MCF 10A (cell line): ENCODE results near the gene KPNA5. TPM values are rescaled to one million over a fixed set of nuclear protein-coding genes. Genes with fewer than 3 reads are reported as not detected.
"Not testable (repeated sequence)": the region's sequence is repeated elsewhere in the genome, so short reads cannot be mapped to it uniquely, and the experiment has no call there.

ENCODE experiments used
- BruUV-seq: library from RNA; stranded (reverse); fragments of 400-500 nt; replicated peaks from 2 replicates; lab custom pipeline; 2021; lab: Mats Ljungman, UMichigan
- CTCF ChIA-PET: fragments of 300-600 bp; sonication (Branson Sonifier 250); formaldehyde crosslinking; extraction: SDS; loops from one replicate; lab custom pipeline; 2021; ENCODE audit warnings: antibody characterized with exemption, inconsistent platforms; lab: Yijun Ruan, JAX
- POLR2A ChIA-PET: fragments of 300-600, 350-650 bp; sonication (Branson Sonifier 250); formaldehyde crosslinking; extraction: SDS; loops from one replicate; lab custom pipeline; 2020; ENCODE audit warnings: antibody characterized with exemption, inconsistent platforms; lab: Yijun Ruan, JAX
- DNase-seq: peaks from one replicate; pipeline ENCODE4 v3.0.0-alpha.2; 2018; ENCODE audit not compliant: unreplicated experiment
- H3K27ac Mint-ChIP-seq: one replicate; pipeline ENCODE4 v1.8.0; 2022; ENCODE audit warnings: mild to moderate bottlenecking, low read depth, mixed read lengths; ENCODE audit not compliant: unreplicated experiment
- H3K27me3 Mint-ChIP-seq: one replicate; pipeline ENCODE4 v1.8.0; 2022; ENCODE audit warnings: mixed read lengths; ENCODE audit not compliant: insufficient read depth, unreplicated experiment
- H3K36me3 Mint-ChIP-seq: one replicate; pipeline ENCODE4 v1.8.0; 2022; ENCODE audit warnings: mild to moderate bottlenecking, moderate library complexity, mixed read lengths; ENCODE audit not compliant: insufficient read depth, unreplicated experiment
- H3K4me1 Mint-ChIP-seq: one replicate; pipeline ENCODE4 v1.8.0; 2022; ENCODE audit warnings: mixed read lengths; ENCODE audit not compliant: insufficient read depth, unreplicated experiment
- H3K4me3 Mint-ChIP-seq: one replicate; pipeline ENCODE4 v1.8.0; 2022; ENCODE audit warnings: mild to moderate bottlenecking, moderate library complexity, mixed read lengths; ENCODE audit not compliant: unreplicated experiment
- H3K9me3 Mint-ChIP-seq: one replicate; pipeline ENCODE4 v1.8.0; 2022; ENCODE audit warnings: mixed read lengths; ENCODE audit not compliant: unreplicated experiment
- intact Hi-C: fragments of 100-400 bp; cut with micrococcal nuclease; formaldehyde crosslinking; loops from 2 replicates; pipeline ENCODE4 v1.14.1; 2022
- total RNA-seq: library from RNA; stranded (reverse); gene quantifications from 2 replicates; pipeline ENCODE4 v1.2.3, GENCODE V29; 2022
- TF ChIP-seq, protein P1 (sequence below): fragments of 200-600 bp; IDR thresholded peaks from one replicate; pipeline ENCODE4 v1.8.0; 2022; ENCODE audit warnings: antibody characterized with exemption, mild to moderate bottlenecking; ENCODE audit not compliant: unreplicated experiment

The KPNA5 gene
- total RNA-seq, 1 experiment from 2014 or later: 6.0 TPM

DNA sequence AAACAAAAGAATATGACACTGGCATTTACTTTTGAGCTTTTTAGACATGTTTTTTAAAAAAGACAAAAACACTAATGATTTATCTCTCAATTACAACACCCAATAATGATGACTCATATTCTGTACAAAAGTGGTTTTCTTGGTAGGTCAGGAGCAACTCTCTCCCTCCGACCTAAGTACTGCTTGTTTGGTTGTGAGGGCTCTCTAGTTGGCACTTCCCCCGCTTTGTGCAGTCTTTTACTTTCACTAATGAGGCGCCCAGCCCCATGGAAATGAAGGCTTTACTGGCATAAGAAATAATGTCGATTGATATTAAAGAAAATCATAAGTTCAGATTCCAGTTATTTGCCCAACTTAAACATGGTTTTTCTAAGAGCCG lies 1.3 kb downstream of the KPNA5 start:
- CTCF ChIA-PET: interaction anchor here (0.6 to 1.1 kb wide), 2 partner anchors 10 to 1080 kb away, joined by 3 to 4 read pairs; no protein-coding TSS in a partner anchor
- TF ChIP-seq, protein P1, sequence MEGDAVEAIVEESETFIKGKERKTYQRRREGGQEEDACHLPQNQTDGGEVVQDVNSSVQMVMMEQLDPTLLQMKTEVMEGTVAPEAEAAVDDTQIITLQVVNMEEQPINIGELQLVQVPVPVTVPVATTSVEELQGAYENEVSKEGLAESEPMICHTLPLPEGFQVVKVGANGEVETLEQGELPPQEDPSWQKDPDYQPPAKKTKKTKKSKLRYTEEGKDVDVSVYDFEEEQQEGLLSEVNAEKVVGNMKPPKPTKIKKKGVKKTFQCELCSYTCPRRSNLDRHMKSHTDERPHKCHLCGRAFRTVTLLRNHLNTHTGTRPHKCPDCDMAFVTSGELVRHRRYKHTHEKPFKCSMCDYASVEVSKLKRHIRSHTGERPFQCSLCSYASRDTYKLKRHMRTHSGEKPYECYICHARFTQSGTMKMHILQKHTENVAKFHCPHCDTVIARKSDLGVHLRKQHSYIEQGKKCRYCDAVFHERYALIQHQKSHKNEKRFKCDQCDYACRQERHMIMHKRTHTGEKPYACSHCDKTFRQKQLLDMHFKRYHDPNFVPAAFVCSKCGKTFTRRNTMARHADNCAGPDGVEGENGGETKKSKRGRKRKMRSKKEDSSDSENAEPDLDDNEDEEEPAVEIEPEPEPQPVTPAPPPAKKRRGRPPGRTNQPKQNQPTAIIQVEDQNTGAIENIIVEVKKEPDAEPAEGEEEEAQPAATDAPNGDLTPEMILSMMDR: no peak
- Mint-ChIP-seq H3K4me1 (peaks cover 11% of the 10 kb centered on the region), H3K9me3 (no peaks in the 10 kb centered on the region), H3K27ac (no peak overlapping the region), H3K4me3 (peak overlapping the region; percentile 96), H3K36me3 (peaks cover 10% of the 10 kb centered on the region), H3K27me3 (no peaks in the 10 kb centered on the region)
- POLR2A ChIA-PET: interaction anchor here (1.4 to 3.1 kb wide), 2 partner anchors 14 to 22 kb away, joined by 3 to 68 read pairs; partner anchors contain the start of gene ZUP1
- intact Hi-C loops: no loop called here
- BruUV-seq: no TSS peak
- peak; percentile 60 for DNase-seq

GRCh38 chr6:116685437-116685993 lies 4.5 kb downstream of the KPNA5 start:
- Mint-ChIP-seq H3K27ac (no peak overlapping the region), H3K4me1 (peaks cover 17% of the 10 kb centered on the region), H3K27me3 (no peaks in the 10 kb centered on the region)

DNA sequence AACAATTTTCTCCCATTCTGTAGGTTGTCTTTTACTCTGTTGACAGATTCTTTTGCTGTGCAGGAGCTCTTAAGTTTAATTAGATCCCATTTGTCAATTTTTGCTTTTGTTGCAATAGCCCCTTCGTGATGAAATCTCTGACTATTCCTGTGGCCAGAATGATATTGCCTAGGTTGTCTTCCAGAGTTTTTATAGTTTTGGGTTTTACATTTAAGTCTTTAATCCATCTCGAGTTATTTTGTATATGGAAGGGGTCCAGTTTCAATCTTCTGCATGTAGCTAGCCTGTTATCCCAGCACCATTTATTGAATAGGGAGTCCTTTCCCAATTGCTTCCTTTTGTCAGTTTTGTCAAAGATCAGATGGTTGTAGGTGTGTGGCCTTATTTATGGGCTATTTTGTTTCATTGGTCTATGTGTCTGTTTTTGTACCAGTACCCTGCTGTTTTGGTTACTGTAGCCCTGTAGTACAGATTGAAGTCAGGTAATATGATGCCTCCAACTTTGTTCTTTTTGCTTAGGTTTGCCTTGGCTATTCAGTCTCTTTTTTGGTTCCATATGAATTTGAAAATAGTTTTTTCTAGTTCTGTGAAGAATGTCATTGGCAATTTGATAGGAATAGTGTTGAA lies 5.6 kb downstream of the KPNA5 start:
- H3K36me3 Mint-ChIP-seq, DNase-seq, POLR2A ChIA-PET, BruUV-seq, H3K27ac Mint-ChIP-seq, H3K4me3 Mint-ChIP-seq, H3K9me3 Mint-ChIP-seq, H3K27me3 Mint-ChIP-seq, intact Hi-C loops: not testable (repeated sequence)
- CTCF ChIA-PET: interaction anchor here (0.7 kb wide), 1 partner anchor 458 kb away, joined by 3 read pairs; no protein-coding TSS in a partner anchor
- H3K4me1 Mint-ChIP-seq: peaks cover 15% of the 10 kb centered on the region

More at GRCh38 chr6:116685437-116685993, 4.5 kb downstream of the KPNA5 start:
- CTCF ChIA-PET: interaction anchor here (0.7 kb wide), 2 partner anchors 13 to 457 kb away, joined by 3 read pairs; no protein-coding TSS in a partner anchor
- TF ChIP-seq, protein P1: no peak
- Mint-ChIP-seq H3K36me3 (peaks cover 10% of the 10 kb centered on the region), H3K4me3 (no peak overlapping the region), H3K9me3 (no peaks in the 10 kb centered on the region)
- intact Hi-C loops: no loop called here
- no peak for DNase-seq
- POLR2A ChIA-PET: interaction anchor here (0.6 to 0.7 kb wide), 2 partner anchors 14 to 22 kb away, joined by 3 to 4 read pairs; no protein-coding TSS in a partner anchor
- BruUV-seq: no TSS peak

DNA sequence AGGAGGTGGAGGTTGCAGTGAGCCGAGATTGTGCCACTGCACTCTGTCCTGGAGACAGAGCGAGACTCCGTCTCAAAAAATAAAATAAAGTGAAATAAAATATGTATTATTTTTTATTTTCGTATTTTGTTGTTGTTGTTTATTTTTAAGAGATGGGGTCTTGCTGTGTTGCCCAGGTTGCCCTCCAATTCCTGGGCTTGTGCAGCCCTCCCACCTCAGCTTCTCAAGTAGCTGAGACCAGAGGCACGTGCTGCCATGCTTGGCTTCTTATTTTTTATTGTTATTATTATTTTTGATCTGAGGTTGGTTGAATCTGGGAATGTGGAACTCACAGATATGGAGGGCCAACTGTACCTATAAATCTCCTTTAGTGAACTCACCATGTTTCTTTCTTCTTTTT lies 10.1 kb downstream of the KPNA5 start:
- intact Hi-C loops: no loop called here
- Mint-ChIP-seq H3K36me3 (peaks cover 7% of the 10 kb centered on the region), H3K27ac (no peak overlapping the region), H3K9me3 (no peaks in the 10 kb centered on the region), H3K4me1 (peaks cover 6% of the 10 kb centered on the region), H3K27me3 (no peaks in the 10 kb centered on the region), H3K4me3 (no peak overlapping the region)
- DNase-seq: no peak
- POLR2A ChIA-PET: interaction anchor here (1.0 kb wide), 1 partner anchor 367 kb away, joined by 3 read pairs; no protein-coding TSS in a partner anchor
- TF ChIP-seq, protein P1: no peak
- no TSS peak for BruUV-seq
- CTCF ChIA-PET: interaction anchor here (1.0 kb wide), 1 partner anchor 8 kb away, joined by 4 read pairs; no protein-coding TSS in a partner anchor

DNA sequence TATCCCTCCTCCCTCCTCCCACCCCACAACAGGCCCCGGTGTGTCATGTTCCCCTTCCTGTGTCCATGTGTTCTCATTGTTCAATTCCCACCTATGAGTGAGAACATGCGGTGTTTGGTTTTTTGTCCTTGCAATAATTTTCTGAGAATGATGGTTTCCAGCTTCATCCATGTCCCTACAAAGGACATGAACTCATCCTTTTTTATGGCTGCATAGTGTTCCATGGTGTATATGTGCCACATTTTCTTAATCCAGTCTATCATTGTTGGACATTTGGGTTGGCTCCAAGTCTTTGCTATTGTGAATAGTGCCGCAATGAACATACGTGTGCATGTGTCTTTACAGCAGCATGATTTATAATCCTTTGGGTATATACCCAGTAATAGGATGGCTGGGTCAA lies 11.9 kb downstream of the KPNA5 start:
- H3K4me1 Mint-ChIP-seq, H3K4me3 Mint-ChIP-seq, intact Hi-C loops, H3K27me3 Mint-ChIP-seq, H3K9me3 Mint-ChIP-seq, DNase-seq, CTCF ChIA-PET, H3K27ac Mint-ChIP-seq, H3K36me3 Mint-ChIP-seq, BruUV-seq: not testable (repeated sequence)
- POLR2A ChIA-PET: interaction anchor here (1.0 kb wide), 1 partner anchor 413 kb away, joined by 4 read pairs; the partner anchor contains the start of gene TSPYL1

DNA sequence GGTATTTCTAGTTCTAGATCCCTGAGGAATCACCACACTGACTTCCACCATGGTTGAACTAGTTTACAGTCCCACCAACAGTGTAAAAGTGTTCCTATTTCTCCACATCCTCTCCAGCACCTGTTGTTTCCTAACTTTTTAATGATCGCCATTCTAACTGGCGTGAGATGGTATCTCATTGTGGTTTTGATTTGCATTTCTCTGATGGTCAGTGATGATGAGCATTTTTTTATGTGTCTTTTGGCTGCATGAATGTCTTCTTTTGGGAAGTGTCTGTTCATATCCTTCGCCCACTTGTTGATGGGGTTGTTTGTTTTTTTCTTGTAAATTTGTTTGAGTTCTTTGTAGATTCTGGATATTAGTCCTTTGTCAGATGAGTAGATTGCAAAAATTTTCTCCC lies 12.3 kb downstream of the KPNA5 start:
- DNase-seq: not testable (repeated sequence)

More for the DNA sequence above, 12.3 kb downstream of the KPNA5 start:
- H3K27me3 Mint-ChIP-seq, H3K4me3 Mint-ChIP-seq, H3K36me3 Mint-ChIP-seq, H3K4me1 Mint-ChIP-seq, H3K9me3 Mint-ChIP-seq, CTCF ChIA-PET, BruUV-seq, intact Hi-C loops, POLR2A ChIA-PET, H3K27ac Mint-ChIP-seq: not testable (repeated sequence)
